Muscle of leg (tissue), 16 donors: ENCODE measurements around the gene FAS. TPM values are rescaled to one million over a fixed set of nuclear protein-coding genes. Genes with fewer than 3 reads are reported as not detected.

Experiments
- DNase-seq: peaks from one replicate; pipeline ENCODE4 v3.0.0; 2013
- H3K27ac ChIP-seq: one replicate; pipeline ENCODE4 v1.5.1; 2013; ENCODE audit warnings: mild to moderate bottlenecking, low read length, control low read depth
- H3K27me3 ChIP-seq: one replicate; pipeline ENCODE4 v1.6.1; 2013; ENCODE audit warnings: low read length; ENCODE audit not compliant: control insufficient read depth, insufficient read depth
- H3K36me3 ChIP-seq: one replicate; pipeline ENCODE4 v1.6.1; 2013; ENCODE audit warnings: low read length; ENCODE audit not compliant: control insufficient read depth, insufficient read depth
- H3K4me1 ChIP-seq: one replicate; pipeline ENCODE4 v1.6.1; 2013; ENCODE audit warnings: low read length; ENCODE audit not compliant: control insufficient read depth, insufficient read depth
- H3K4me3 ChIP-seq: one replicate; pipeline ENCODE4 v1.5.1; 2013; ENCODE audit warnings: low read length, control low read depth
- H3K9me3 ChIP-seq: replicated peaks from 2 replicates; pipeline ENCODE4 v1.6.1; 2013; ENCODE audit warnings: low read depth, low read length; ENCODE audit not compliant: control insufficient read depth
- WGBS: methylation state at CpG from one replicate; pipeline ENCODE4 v1.1.5; 2013; ENCODE audit warnings: missing lambda C conversion rate; ENCODE audit not compliant: insufficient coverage; 5-methylcytosine and 5-hydroxymethylcytosine counted together
- long read RNA-seq, 11 donors: transcript quantifications; one replicate each; lab custom pipeline, GENCODE V29; 2026
- polyA plus RNA-seq, 8 donors: library from polyadenylated mRNA; unstranded; fragments of 120-200 nt; gene quantifications; one replicate each; pipeline versions ENCODE4 v1.2.1 to v1.2.3, GENCODE V29; 2013; ENCODE audit warnings: inconsistent platforms in 1 of 8, low replicate concordance in 1 of 8; ENCODE audit not compliant: insufficient read length in 8 of 8, insufficient read depth in 1 of 8
- total RNA-seq: library from RNA; stranded (reverse); fragments of 120-200 nt; gene quantifications from one replicate; pipeline ENCODE4 v1.2.4, GENCODE V29; 2013

Gene FAS
- total RNA-seq = 7.2 TPM
- 10 to 100 TPM in 1 of 8 donors, 1 to 10 TPM in 7; 5.6 to 12.1 (median 8.0) TPM for polyA plus RNA-seq
- long read RNA-seq, donor 1, partial matches to known transcripts = 0 of 1 reads
- long read RNA-seq, donor 1, other reads (novel, unspliced or antisense) = 0 of 1 reads
- long read RNA-seq, donor 2 = 0 reads
- long read RNA-seq, donor 3, partial matches to known transcripts = 0 of 3 reads
- long read RNA-seq, donor 3, other reads (novel, unspliced or antisense) = 0 of 3 reads
- long read RNA-seq, donor 4, partial matches to known transcripts = 0 of 1 reads
- long read RNA-seq, donor 4, other reads (novel, unspliced or antisense) = 0 of 1 reads
- long read RNA-seq, donor 5, partial matches to known transcripts = 7 of 9 reads
- long read RNA-seq, donor 5, other reads (novel, unspliced or antisense) = 0 of 9 reads
- long read RNA-seq, donor 6, partial matches to known transcripts = 0 of 3 reads
- long read RNA-seq, donor 6, other reads (novel, unspliced or antisense) = 0 of 3 reads
- long read RNA-seq, donor 7, partial matches to known transcripts = 0 of 1 reads
- long read RNA-seq, donor 7, other reads (novel, unspliced or antisense) = 0 of 1 reads
- long read RNA-seq, donor 8, partial matches to known transcripts = 0 of 1 reads
- long read RNA-seq, donor 8, other reads (novel, unspliced or antisense) = 0 of 1 reads
- long read RNA-seq, donor 9, partial matches to known transcripts = 0 of 2 reads
- long read RNA-seq, donor 9, other reads (novel, unspliced or antisense) = 0 of 2 reads
- long read RNA-seq, donor 10, partial matches to known transcripts = 0 of 2 reads
- long read RNA-seq, donor 10, other reads (novel, unspliced or antisense) = 0 of 2 reads
- long read RNA-seq, donor 11, partial matches to known transcripts = 0 of 2 reads
- long read RNA-seq, donor 11, other reads (novel, unspliced or antisense) = 0 of 2 reads

DNA sequence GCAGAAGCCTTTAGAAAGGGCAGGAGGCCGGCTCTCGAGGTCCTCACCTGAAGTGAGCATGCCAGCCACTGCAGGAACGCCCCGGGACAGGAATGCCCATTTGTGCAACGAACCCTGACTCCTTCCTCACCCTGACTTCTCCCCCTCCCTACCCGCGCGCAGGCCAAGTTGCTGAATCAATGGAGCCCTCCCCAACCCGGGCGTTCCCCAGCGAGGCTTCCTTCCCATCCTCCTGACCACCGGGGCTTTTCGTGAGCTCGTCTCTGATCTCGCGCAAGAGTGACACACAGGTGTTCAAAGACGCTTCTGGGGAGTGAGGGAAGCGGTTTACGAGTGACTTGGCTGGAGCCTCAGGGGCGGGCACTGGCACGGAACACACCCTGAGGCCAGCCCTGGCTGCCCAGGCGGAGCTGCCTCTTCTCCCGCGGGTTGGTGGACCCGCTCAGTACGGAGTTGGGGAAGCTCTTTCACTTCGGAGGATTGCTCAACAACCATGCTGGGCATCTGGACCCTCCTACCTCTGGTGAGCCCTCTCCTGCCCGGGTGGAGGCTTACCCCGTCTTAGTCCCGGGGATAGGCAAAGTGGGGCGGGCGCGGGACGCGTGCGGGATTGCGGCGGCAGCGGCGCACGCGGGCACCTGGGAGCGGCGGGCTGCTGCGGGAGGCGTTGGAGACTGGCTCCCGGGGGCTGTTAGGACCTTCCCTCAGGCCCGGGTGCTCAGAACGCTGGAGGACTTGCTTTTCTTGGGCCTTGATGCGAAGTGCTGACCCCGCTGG is at the start of gene FAS:
TSS of gene FAS (plus strand) at position 415 of the 777 bp plus-strand sequence. CDS start at position 494, 79 bp downstream.
- WGBS = under 1% methylated on average over 49 of the region's 51 CpGs
- Histone ChIP-seq H3K36me3 (no peaks in the 10 kb centered on the region), H3K27ac (peak within 1 kb of the TSS; percentile 95), H3K4me1 (peaks cover 10% of the 10 kb centered on the region), H3K4me3 (peak within 1 kb of the TSS; percentile 82), H3K9me3 (no peaks in the 10 kb centered on the region), H3K27me3 (no peaks in the 10 kb centered on the region)
- peak; percentile 69 for DNase-seq

DNA sequence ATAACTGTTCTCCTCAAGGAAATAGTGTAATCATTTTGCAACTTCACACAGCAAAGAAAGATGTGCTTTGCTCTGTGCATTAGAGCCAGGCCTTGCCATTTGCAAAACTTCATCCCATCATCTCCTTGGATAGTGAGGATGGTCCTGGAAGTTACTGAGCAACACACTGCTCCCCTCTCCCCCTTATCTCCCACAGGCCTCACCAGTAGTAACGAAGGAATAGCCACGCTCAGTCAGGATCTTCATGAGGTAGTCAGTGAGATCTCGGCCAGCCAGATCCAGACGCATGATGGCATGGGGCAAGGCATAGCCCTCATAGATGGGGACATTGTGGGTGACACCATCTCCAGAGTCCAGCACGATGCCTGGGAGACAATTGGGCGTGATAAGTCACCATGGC is 49.6 kb upstream of the FAS start:
- no peak for DNase-seq
- Histone ChIP-seq H3K36me3 (peaks cover 60% of the 10 kb centered on the region), H3K9me3 (no peaks in the 10 kb centered on the region), H3K4me1 (no peaks in the 10 kb centered on the region), H3K27ac (no peak overlapping the region), H3K27me3 (no peaks in the 10 kb centered on the region), H3K4me3 (no peak overlapping the region)
- WGBS = 99% methylated on average over 6 of the region's 6 CpGs

DNA sequence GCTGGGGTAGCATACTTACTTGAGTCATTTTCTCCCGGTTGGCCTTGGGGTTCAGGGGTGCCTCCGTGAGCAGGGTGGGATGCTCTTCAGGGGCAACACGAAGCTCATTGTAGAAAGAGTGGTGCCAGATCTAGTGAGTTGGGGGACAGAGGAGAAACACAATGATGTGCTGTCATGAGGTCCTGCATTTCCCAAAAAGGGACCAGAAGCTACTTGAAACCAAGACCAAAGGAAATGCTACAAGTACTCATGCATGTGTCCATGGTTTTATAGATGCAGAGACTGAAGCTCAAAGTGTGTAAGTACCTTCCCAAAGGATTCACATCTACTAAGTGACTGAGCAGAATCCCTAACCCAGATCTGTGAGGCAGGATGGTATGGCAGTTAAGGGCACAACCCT is 46.8 kb upstream of the FAS start:
- 93% methylated on average over 3 of the region's 3 CpGs for WGBS
- no peaks in the 10 kb centered on the region for H3K27me3 ChIP-seq
- no peaks in the 10 kb centered on the region for H3K9me3 ChIP-seq
- H3K27ac ChIP-seq = no peak overlapping the region
- H3K4me1 ChIP-seq = no peaks in the 10 kb centered on the region
- DNase-seq = no peak
- no peak overlapping the region for H3K4me3 ChIP-seq
- peaks cover 52% of the 10 kb centered on the region for H3K36me3 ChIP-seq

DNA sequence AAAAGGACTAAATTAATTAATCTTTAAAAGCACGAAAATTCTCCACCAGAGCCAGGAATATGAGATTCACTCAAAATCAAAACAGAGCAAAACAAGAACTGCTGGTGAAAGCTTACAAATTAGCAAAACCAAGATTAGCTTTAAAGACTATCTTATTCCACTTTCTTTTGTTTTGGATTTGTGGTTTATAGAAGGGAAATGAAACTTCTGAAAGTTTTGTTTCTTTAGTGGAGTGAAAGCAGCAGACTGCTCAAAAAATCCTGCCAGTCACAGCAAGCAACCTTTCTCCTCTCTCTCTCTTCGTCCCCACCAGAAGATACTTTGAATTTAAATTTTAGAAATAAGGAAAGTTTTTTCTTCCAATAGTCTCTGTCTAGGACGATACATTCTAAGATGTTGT is 45.8 kb upstream of the FAS start:
- Histone ChIP-seq H3K4me1 (no peaks in the 10 kb centered on the region), H3K27me3 (no peaks in the 10 kb centered on the region), H3K4me3 (no peak overlapping the region), H3K9me3 (no peaks in the 10 kb centered on the region), H3K36me3 (peaks cover 42% of the 10 kb centered on the region), H3K27ac (no peak overlapping the region)
- no peak for DNase-seq
- no CpG with 5 or more reads among the region's 3 CpGs for WGBS

DNA sequence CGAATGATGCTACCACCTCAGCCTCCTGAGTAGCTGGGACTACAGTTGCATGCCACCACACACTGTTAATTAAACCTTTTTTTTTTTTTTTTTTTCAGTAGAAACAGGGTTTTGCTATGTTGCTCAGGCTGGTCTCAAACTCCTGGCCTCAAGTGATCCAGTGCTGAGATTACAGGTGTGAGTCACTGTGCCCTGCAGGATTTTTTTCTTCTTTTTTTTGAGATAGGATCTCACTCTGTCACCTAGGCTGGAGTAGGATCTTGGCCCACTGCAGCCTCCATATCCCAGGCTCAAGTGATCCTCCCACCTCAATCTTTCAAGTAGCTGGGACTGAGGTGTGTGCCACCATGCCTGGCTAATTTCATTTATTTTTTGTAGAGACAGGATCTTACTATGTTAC is 44.4 kb upstream of the FAS start:
- Histone ChIP-seq H3K9me3 (no peaks in the 10 kb centered on the region), H3K4me3 (no peak overlapping the region), H3K27me3 (no peaks in the 10 kb centered on the region), H3K4me1 (peaks cover 8% of the 10 kb centered on the region), H3K36me3 (peaks cover 37% of the 10 kb centered on the region), H3K27ac (no peak overlapping the region)
- no CpG with 5 or more reads among the region's 1 CpG for WGBS
- DNase-seq = no peak

DNA sequence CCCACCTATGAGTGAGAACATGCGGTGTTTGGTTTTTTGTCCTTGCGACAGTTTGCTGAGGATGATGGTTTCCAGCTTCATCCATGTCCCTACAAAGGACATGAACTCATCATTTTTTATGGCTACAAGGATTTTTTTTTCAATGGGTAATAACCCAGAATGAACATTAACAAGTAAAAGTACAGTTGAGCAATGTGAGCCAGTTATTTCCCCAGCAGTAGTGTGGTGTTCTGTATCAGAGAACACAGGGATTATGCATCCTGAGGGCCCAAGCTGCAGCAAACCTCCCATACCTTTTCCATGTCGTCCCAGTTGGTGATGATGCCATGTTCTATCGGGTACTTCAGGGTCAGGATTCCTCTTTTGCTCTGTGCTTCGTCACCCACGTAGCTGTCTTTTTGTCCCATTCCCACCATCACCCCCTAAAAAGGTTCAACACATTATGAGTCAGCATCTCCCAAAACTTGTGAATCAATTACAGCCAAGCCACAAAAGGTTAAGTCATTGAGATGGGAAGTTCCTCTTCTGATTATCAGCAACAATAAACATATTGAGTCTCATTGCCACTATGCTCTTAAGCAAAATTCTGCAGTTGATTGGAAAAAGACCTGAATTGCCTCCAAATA is 43.5 kb upstream of the FAS start:
- H3K9me3 ChIP-seq = no peaks in the 10 kb centered on the region
- H3K36me3 ChIP-seq = peaks cover 28% of the 10 kb centered on the region
- DNase-seq = no peak
- H3K27me3 ChIP-seq = no peaks in the 10 kb centered on the region
- no peak overlapping the region for H3K4me3 ChIP-seq
- 100% methylated on average over 2 of the region's 6 CpGs for WGBS
- H3K4me1 ChIP-seq = peaks cover 16% of the 10 kb centered on the region
- H3K27ac ChIP-seq = no peak overlapping the region

DNA sequence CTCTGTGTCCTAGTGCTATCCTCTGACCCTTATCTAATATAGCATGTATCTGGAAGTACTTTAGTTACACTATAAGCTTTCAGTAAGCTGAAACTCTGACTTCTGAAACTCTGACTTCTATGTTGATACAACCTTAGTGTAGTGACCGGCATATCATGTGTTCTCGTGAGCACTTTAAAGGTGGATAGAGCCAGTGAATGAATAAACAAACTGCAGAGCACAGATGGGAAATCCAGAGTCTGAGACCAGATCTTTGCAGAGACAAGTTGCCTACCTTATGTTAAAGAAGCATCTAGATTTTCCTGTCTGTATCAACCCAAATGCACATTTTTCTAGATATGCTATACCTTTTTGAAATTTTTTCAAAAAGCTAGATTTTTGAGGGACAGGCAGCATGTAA is 41.5 kb upstream of the FAS start:
- no peak overlapping the region for H3K4me3 ChIP-seq
- H3K36me3 ChIP-seq = peaks cover 17% of the 10 kb centered on the region
- no peaks in the 10 kb centered on the region for H3K27me3 ChIP-seq
- H3K27ac ChIP-seq = no peak overlapping the region
- H3K9me3 ChIP-seq = no peaks in the 10 kb centered on the region
- H3K4me1 ChIP-seq = peaks cover 31% of the 10 kb centered on the region
- WGBS = 65% methylated on average over 2 of the region's 2 CpGs
- no peak for DNase-seq

DNA sequence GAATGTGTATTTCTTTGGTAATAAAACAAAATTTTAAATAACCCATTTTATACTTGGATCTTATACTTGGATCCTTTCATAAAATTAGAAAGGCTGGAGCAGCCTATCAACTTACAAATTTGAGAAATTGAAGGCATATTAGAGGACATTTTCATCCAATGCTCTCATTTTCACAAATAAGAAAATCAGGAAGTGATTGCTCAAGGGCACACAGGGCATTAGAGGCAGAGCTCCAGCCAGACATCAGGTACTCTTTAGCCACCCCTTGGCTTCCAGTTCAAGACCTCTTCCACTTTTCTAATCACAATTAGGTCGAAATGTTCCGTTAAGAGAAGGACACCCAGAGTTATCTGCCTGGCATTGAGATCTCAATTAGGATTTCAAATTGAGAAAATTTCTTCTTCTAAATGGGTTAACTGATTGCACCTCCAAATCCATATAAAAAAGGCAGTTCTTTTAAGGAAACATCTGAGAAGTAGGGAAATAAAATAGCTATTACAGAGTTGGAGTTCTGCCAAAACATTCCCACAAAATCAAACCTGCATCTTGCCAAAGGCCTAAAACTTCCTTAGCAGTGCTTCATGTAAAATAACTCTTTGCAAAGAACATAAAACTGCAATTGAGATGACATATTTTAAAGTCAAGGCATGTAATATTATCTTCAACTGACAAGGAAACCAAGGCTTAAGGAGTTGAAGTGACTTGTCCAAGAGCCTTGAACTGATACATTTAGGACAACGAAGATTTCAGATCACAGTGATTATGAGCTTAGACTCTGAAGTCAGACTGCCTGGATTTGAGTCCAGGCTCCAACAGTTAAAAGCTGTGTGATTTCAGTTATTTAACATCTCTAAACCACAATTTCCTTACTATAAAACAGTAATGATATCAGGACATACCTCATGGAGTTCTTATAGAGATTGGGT is 40.4 kb upstream of the FAS start:
- Histone ChIP-seq H3K4me3 (peak overlapping the region; percentile 34), H3K9me3 (no peaks in the 10 kb centered on the region), H3K4me1 (peaks cover 31% of the 10 kb centered on the region), H3K27me3 (no peaks in the 10 kb centered on the region), H3K36me3 (peaks cover 12% of the 10 kb centered on the region), H3K27ac (peak overlapping the region; percentile 95)
- no CpG with 5 or more reads among the region's 3 CpGs for WGBS
- DNase-seq = peak; percentile 68
